Natural killer cell (primary cell): ENCODE data around the gene SCAPER. TPM values are rescaled to one million over a fixed set of nuclear protein-coding genes. Genes with fewer than 3 reads are reported as not detected.

Experiments
- ATAC-seq, 3 donors: fragments of 150-1000 bp in 2 of 3; fragments of 200-7000 bp in 1 of 3; cut with Tn5 transposase; 1 replicate in 1 of 3; 2 replicates in 2 of 3; pipeline ENCODE4 v1.10.0; 2021; ENCODE audit warnings: mild to moderate bottlenecking in 2 of 3, moderate library complexity in 2 of 3
- DNase-seq, 2 donors: peaks; one replicate each; pipeline versions ENCODE4 v3.0.0 to v3.0.0-alpha.2; 2013 to 2021; ENCODE audit warnings: mixed read lengths in 1 of 2
- H3K27ac ChIP-seq: one replicate; pipeline ENCODE4 v1.5.1; 2013; ENCODE audit warnings: mild to moderate bottlenecking, low read length
- H3K27me3 ChIP-seq: one replicate; pipeline ENCODE4 v1.6.1; 2013; ENCODE audit warnings: low read length; ENCODE audit not compliant: control insufficient read depth, insufficient read depth
- H3K36me3 ChIP-seq: one replicate; pipeline ENCODE4 v1.6.1; 2013; ENCODE audit warnings: low read length; ENCODE audit not compliant: control insufficient read depth, insufficient read depth
- H3K4me1 ChIP-seq: one replicate; pipeline ENCODE4 v1.6.1; 2013; ENCODE audit warnings: low read length; ENCODE audit not compliant: control insufficient read depth, insufficient read depth
- H3K4me3 ChIP-seq: one replicate; pipeline ENCODE4 v1.5.1; 2013; ENCODE audit warnings: low read length
- H3K9me3 ChIP-seq: one replicate; pipeline ENCODE4 v1.6.1; 2013; ENCODE audit warnings: low read length; ENCODE audit not compliant: control insufficient read depth, insufficient read depth
- H3K27ac Mint-ChIP-seq, 2 donors: one replicate each; pipeline ENCODE4 v1.8.0; 2022; ENCODE audit warnings: mild to moderate bottlenecking in 2 of 2, mixed read lengths in 2 of 2, moderate library complexity in 1 of 2
- H3K27me3 Mint-ChIP-seq, 2 donors: one replicate each; pipeline ENCODE4 v1.8.0; 2022; ENCODE audit warnings: low read depth in 2 of 2, mixed read lengths in 2 of 2
- H3K36me3 Mint-ChIP-seq: one replicate; pipeline ENCODE4 v1.8.0; 2022; ENCODE audit warnings: mixed read lengths
- H3K4me1 Mint-ChIP-seq, 2 donors: one replicate each; pipeline ENCODE4 v1.8.0; 2022; ENCODE audit warnings: mixed read lengths in 2 of 2
- H3K4me3 Mint-ChIP-seq: one replicate; pipeline ENCODE4 v1.8.0; 2022; ENCODE audit warnings: mild to moderate bottlenecking, moderate library complexity, mixed read lengths
- H3K9me3 Mint-ChIP-seq, 2 donors: one replicate each; pipeline ENCODE4 v1.8.0; 2022; ENCODE audit warnings: mixed read lengths in 2 of 2
- CTCF ChIP-seq: fragments of 200-600 bp; IDR thresholded peaks from one replicate; pipeline ENCODE4 v1.8.0; 2022; ENCODE audit warnings: antibody characterized with exemption
- WGBS: methylation state at CpG from one replicate; pipeline ENCODE4 v1.1.7; 2013; ENCODE audit warnings: missing lambda C conversion rate; ENCODE audit not compliant: insufficient coverage; 5-methylcytosine and 5-hydroxymethylcytosine counted together
- intact Hi-C: fragments of 100-400 bp; cut with micrococcal nuclease; formaldehyde crosslinking; loops from one replicate; pipeline ENCODE4 v1.14.2; 2022
- total RNA-seq, 4 donors: library from RNA; stranded (reverse); fragments of 120-200 nt in 1 of 4; gene quantifications; one replicate each; pipeline versions ENCODE4 v1.2.3 to v1.2.4, GENCODE V29; 2013 to 2022

SCAPER gene
- total RNA-seq, 3 donors from 2014 or later (not counting 1 experiment from before 2014, with no cell fraction given), result 48.1 to 53.6 (median 51.8) TPM

DNA sequence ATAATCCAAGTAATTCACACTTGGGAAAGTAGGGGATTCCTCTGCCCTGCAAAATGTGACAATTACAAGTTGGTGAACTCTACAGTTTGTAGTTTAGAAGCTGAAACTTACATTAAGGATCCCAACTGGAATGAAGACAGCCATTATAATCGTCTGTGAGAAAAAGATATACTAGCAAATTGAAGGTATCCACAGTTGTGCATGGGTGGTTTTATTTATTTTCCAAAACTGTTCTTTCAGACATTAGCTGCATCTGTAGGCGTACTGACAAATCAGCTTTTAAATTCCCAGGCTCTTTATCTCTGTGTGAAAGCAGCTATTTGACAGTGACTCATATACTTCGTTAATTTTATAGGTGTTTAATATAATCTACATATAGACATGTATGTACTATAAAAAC lies 581.1 kb downstream of the SCAPER start:
- Mint-ChIP-seq H3K9me3 (no peaks in the 10 kb centered on the region), H3K4me1 (no peaks in the 10 kb centered on the region), H3K36me3 (no peaks in the 10 kb centered on the region), H3K27me3 (peaks cover 32 to 54% of the 10 kb centered on the region in 2 donors), H3K4me3 (no peak overlapping the region), H3K27ac (no peak overlapping the region)
- DNase-seq (no peak), ATAC-seq (no peak)
- no peaks in the 10 kb centered on the region for H3K9me3 ChIP-seq
- H3K27me3 ChIP-seq, result peaks cover 6% of the 10 kb centered on the region
- TF ChIP-seq CTCF, result no peak
- no peak overlapping the region for H3K27ac ChIP-seq
- WGBS, result 73% methylated on average over 2 of the region's 3 CpGs
- no peak overlapping the region for H3K4me3 ChIP-seq
- intact Hi-C loops, result no loop called here
- no peaks in the 10 kb centered on the region for H3K36me3 ChIP-seq
- H3K4me1 ChIP-seq, result no peaks in the 10 kb centered on the region

DNA sequence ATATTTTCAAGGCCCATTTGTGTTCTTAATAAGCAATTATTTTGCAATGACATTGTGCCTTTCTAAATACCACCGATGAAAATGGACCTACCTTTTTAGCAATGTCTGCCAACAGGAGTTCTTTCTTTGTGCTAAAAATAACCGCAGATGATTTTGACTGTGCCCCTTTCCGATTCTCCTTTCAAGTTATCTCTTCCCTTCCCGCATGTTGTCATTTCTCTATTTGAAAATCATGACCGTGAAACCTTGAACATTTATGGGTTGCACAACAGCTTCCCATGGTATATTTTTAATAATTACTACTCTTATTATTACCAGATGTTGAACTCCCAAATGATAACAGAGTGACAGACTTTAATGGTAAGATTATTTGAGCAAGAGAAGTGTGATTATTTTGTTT lies 583.5 kb downstream of the SCAPER start:
- Histone ChIP-seq H3K4me1 (no peaks in the 10 kb centered on the region), H3K9me3 (no peaks in the 10 kb centered on the region), H3K36me3 (no peaks in the 10 kb centered on the region), H3K27ac (no peak overlapping the region), H3K4me3 (no peak overlapping the region), H3K27me3 (peaks cover 6% of the 10 kb centered on the region)
- ATAC-seq (no peak), DNase-seq (no peak)
- Mint-ChIP-seq H3K27me3 (peaks cover 20 to 39% of the 10 kb centered on the region in 2 donors), H3K4me1 (no peaks in the 10 kb centered on the region), H3K9me3 (no peaks in the 10 kb centered on the region), H3K4me3 (no peak overlapping the region), H3K27ac (no peak overlapping the region), H3K36me3 (no peaks in the 10 kb centered on the region)
- intact Hi-C loops, result no loop called here
- 92% methylated on average over 5 of the region's 5 CpGs for WGBS
- TF ChIP-seq CTCF, result no peak

- no peak overlapping the region for H3K4me3 ChIP-seq
- H3K27me3 Mint-ChIP-seq, result peaks cover 20 to 37% of the 10 kb centered on the region in 2 donors
- no peak overlapping the region for H3K27ac Mint-ChIP-seq
- no peak for TF ChIP-seq CTCF
- intact Hi-C loops, result no loop called here
- H3K36me3 Mint-ChIP-seq, result no peaks in the 10 kb centered on the region
- no peak overlapping the region for H3K4me3 Mint-ChIP-seq
- no peaks in the 10 kb centered on the region for H3K4me1 Mint-ChIP-seq
- no peaks in the 10 kb centered on the region for H3K9me3 Mint-ChIP-seq
- no peaks in the 10 kb centered on the region for H3K36me3 ChIP-seq
- WGBS, result 90% methylated on average over 10 of the region's 10 CpGs
- H3K9me3 ChIP-seq, result no peaks in the 10 kb centered on the region
- peaks cover 6% of the 10 kb centered on the region for H3K27me3 ChIP-seq
- ATAC-seq (no peak), DNase-seq (no peak)
- no peaks in the 10 kb centered on the region for H3K4me1 ChIP-seq
- no peak overlapping the region for H3K27ac ChIP-seq
These were observed 584.0 kb downstream of the SCAPER start for GRCh38 chr15:76321171-76321570.

GRCh38 chr15:76320012-76320411 lies 585.1 kb downstream of the SCAPER start:
- Mint-ChIP-seq H3K4me3 (no peak overlapping the region), H3K36me3 (no peaks in the 10 kb centered on the region), H3K9me3 (no peaks in the 10 kb centered on the region), H3K27me3 (peaks cover 14 to 25% of the 10 kb centered on the region in 2 donors), H3K27ac (no peak overlapping the region), H3K4me1 (no peaks in the 10 kb centered on the region)
- Histone ChIP-seq H3K4me3 (no peak overlapping the region), H3K9me3 (no peaks in the 10 kb centered on the region), H3K27ac (no peak overlapping the region), H3K4me1 (no peaks in the 10 kb centered on the region), H3K36me3 (no peaks in the 10 kb centered on the region), H3K27me3 (peaks cover 5% of the 10 kb centered on the region)
- TF ChIP-seq CTCF, result no peak
- DNase-seq (no peak), ATAC-seq (no peak)
- intact Hi-C loops, result no loop called here
- 80% methylated on average over 5 of the region's 6 CpGs for WGBS
